22Rv1 (cell line): Measurements from ENCODE around the gene FRAS1.

ENCODE experiments used
- H3K27ac ChIP-seq: fragments of 450-650 bp; 2 replicates; pipeline ENCODE4 v1.5.1; 2017
- ZFX ChIP-seq: fragments of 450-650 bp; IDR thresholded peaks from 2 replicates; pipeline ENCODE4 v1.6.1; 2017; ENCODE audit warnings: antibody characterized with exemption, borderline replicate concordance
- TF ChIP-seq, protein P1 (sequence below): fragments of 450-650 bp; IDR thresholded peaks from 2 replicates; pipeline ENCODE4 v1.5.1; 2017; ENCODE audit warnings: mild to moderate bottlenecking

FRAS1 gene

DNA sequence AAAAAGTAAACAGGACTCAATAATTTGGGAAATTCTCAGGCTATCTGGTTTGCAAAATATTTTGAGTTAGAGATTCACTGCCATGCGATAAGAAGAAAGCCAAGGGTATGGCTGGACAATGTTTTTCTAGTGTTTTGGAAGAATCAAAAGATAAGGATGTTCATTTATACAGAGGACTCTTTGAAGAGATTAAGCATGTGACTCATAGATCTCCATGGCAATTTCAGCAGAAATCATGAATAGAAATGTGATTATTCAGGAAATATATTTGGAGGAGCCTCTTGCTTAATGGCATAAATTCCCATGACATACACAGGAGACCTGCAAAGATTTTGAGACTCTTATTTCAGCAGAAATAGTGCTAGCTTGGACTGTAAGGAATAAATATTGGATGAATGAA, 16.7 kb upstream of the FRAS1 start:
- TF ChIP-seq, protein P1, sequence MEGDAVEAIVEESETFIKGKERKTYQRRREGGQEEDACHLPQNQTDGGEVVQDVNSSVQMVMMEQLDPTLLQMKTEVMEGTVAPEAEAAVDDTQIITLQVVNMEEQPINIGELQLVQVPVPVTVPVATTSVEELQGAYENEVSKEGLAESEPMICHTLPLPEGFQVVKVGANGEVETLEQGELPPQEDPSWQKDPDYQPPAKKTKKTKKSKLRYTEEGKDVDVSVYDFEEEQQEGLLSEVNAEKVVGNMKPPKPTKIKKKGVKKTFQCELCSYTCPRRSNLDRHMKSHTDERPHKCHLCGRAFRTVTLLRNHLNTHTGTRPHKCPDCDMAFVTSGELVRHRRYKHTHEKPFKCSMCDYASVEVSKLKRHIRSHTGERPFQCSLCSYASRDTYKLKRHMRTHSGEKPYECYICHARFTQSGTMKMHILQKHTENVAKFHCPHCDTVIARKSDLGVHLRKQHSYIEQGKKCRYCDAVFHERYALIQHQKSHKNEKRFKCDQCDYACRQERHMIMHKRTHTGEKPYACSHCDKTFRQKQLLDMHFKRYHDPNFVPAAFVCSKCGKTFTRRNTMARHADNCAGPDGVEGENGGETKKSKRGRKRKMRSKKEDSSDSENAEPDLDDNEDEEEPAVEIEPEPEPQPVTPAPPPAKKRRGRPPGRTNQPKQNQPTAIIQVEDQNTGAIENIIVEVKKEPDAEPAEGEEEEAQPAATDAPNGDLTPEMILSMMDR: no peak
- no peak for TF ChIP-seq ZFX
- H3K27ac ChIP-seq: no peak overlapping the region

DNA sequence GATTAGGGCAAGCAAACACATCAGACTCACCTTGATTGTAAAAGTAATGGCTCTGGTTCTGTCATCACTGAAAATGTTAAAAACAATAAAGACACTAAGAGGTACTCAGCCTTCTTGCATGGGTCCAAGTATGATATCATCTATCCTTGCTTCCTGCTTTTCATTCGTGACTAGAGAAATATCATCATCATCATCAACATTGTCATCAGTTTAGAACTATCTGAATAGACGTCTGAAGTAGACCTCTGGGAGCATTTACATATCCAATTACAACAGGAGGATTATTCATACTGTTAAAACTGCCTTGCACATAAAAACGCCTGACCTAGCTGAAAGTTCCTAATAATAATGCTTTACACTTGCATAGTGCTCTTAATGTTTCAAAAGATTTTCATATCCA, 9.8 kb upstream of the FRAS1 start:
- no peak overlapping the region for H3K27ac ChIP-seq
- TF ChIP-seq ZFX: no peak
- TF ChIP-seq, protein P1: no peak

GRCh38 chr4:78056265-78057129, 626 bp upstream of the FRAS1 start:
- TF ChIP-seq, protein P1: no peak
- TF ChIP-seq ZFX: no peak
- peak overlapping the region; percentile 98 for H3K27ac ChIP-seq

GRCh38 chr4:78057600-78058550, 752 bp downstream of the FRAS1 start:
- no peak for TF ChIP-seq ZFX
- TF ChIP-seq, protein P1: no peak
- H3K27ac ChIP-seq: peak overlapping the region; percentile 98

- no peak for TF ChIP-seq ZFX
- TF ChIP-seq, protein P1: no peak
- H3K27ac ChIP-seq: peak overlapping the region; percentile 98
Observed at GRCh38 chr4:78058591-78059523, 1.7 kb downstream of the FRAS1 start.

DNA sequence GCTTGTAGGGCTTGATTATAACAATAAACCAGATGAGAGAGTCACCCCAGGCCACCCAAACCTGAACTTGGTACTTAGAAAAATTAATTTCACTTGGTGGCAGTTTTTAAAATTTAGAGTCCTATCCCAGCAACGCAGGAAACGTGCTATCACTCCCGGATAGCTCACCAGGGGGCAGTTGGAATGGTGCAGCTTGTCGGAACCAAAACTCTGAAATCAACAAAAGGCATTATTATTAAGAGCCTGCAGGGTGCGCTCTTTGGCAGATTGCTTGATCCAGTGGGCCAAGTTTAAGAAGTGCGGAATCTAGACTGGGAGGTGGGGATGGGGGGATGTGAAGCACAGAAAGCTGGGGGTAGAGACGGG, 2.4 kb downstream of the FRAS1 start:
- TF ChIP-seq ZFX: no peak
- TF ChIP-seq, protein P1: peak; percentile 84
- peak overlapping the region; percentile 98 for H3K27ac ChIP-seq
